ENCODE data around the gene NACA. TPM values are rescaled to one million over a fixed set of nuclear protein-coding genes. Genes with fewer than 3 reads are reported as not detected.

The NACA gene
- total and polyA plus RNA-seq, 2 of the 13 experiments (the other 11 are each of a cell fraction or from before 2014, with no cell fraction given) = 799 to 1,700 TPM

- TF ChIP-seq HNRNPL (IDR thresholded peaks at IDR 0.05; ENCODE audit: low read depth, low read length) (0 out of 2 replicates have a peak, but pooled peaks have one; percentile 29), ZNF816 (CRISPR knock-in tag; IDR thresholded peaks at IDR 0.05; ENCODE audit: borderline replicate concordance) (peak; percentile 53; the same call in 1 of the 2 replicates), SP1 (IDR thresholded peaks at IDR 0.05) (no peak), SP1 (CRISPR knock-in tag; IDR thresholded peaks at IDR 0.05) (peak; percentile 71), CTCF (CRISPR knock-in tag; IDR thresholded peaks at IDR 0.05) (0 out of 2 replicates have a peak, but pooled peaks have one; percentile 3), ZNF660 (CRISPR knock-in tag; IDR thresholded peaks at IDR 0.05; ENCODE audit: borderline replicate concordance, low read depth) (no peak), GLI4 (CRISPR knock-in tag; IDR thresholded peaks at IDR 0.05; ENCODE audit: borderline replicate concordance) (no peak), EP300 (IDR thresholded peaks at IDR 0.05; ENCODE audit: low read depth in 2 of 2, low read length in 2 of 2) (no peak; a peak in 1 of 4 replicates), EP300 (CRISPR knock-in tag; IDR thresholded peaks at IDR 0.05; ENCODE audit: borderline replicate concordance) (peak; percentile 9; the same call in 1 of the 2 replicates), AFF4 (CRISPR knock-in tag; IDR thresholded peaks at IDR 0.05) (no peak), RERE (CRISPR knock-in tag; IDR thresholded peaks at IDR 0.05; ENCODE audit: low read depth) (no peak; the same call in 1 of the 2 replicates), SUZ12 (IDR thresholded peaks at IDR 0.05; ENCODE audit: low read depth, low read length) (peak; percentile 31; the same call in 1 of the 2 replicates), MTERF4 (CRISPR knock-in tag; IDR thresholded peaks at IDR 0.05) (no peak; the same call in 1 of the 2 replicates), SMARCC2 (IDR thresholded peaks at IDR 0.05) (no peak), BRD4 (CRISPR knock-in tag; IDR thresholded peaks at IDR 0.05) (peak; percentile 73; the same call in 1 of the 2 replicates), ZNF879 (CRISPR knock-in tag; IDR thresholded peaks at IDR 0.05) (peak; percentile 97), ZNF652 (CRISPR knock-in tag; IDR thresholded peaks at IDR 0.05; ENCODE audit: borderline replicate concordance, low read depth) (no peak)
These were observed 36.8 kb downstream of the NACA start, which contains the start of gene PTGES3 (continued) for GRCh38 chr12:56688129-56688845.
